Medulla oblongata (tissue), 1 donor: ENCODE measurements around the gene PHF8.

Experiments
- DNase-seq: peaks from one replicate; pipeline ENCODE4 v3.0.0-alpha.2; 2015; ENCODE audit errors: extremely low spot score

The PHF8 gene

GRCh38 chrX:54044126-54044876 lies at the start of gene PHF8:
TSS of gene PHF8 (minus strand) at chrX:54044473. CDS start at chrX:54042728, 1,745 bp downstream.
- peak; percentile 91 for DNase-seq

- no peak for DNase-seq
Measured at GRCh38 chrX:54093571-54093970, 49.3 kb upstream of the PHF8 start.

GRCh38 chrX:54093159-54093558 lies 48.9 kb upstream of the PHF8 start:
- DNase-seq, result no peak

GRCh38 chrX:54090880-54091279 lies 46.6 kb upstream of the PHF8 start:
- no peak for DNase-seq

- DNase-seq, result no peak
Measured at GRCh38 chrX:54089191-54089590, 44.9 kb upstream of the PHF8 start.

- DNase-seq, result no peak
Measured at GRCh38 chrX:54087661-54088060, 43.4 kb upstream of the PHF8 start.

- DNase-seq, result no peak
Measured at GRCh38 chrX:54085666-54086065, 41.4 kb upstream of the PHF8 start.

GRCh38 chrX:54076903-54077302 lies 32.6 kb upstream of the PHF8 start:
- DNase-seq, result no peak

GRCh38 chrX:54074826-54075225 lies 30.6 kb upstream of the PHF8 start:
- no peak for DNase-seq

- DNase-seq, result no peak
Measured at GRCh38 chrX:54067766-54068165, 23.5 kb upstream of the PHF8 start.

- DNase-seq, result no peak
Measured at GRCh38 chrX:54066841-54067240, 22.6 kb upstream of the PHF8 start.

- no peak for DNase-seq
Measured at GRCh38 chrX:54064564-54064963, 20.3 kb upstream of the PHF8 start.

GRCh38 chrX:54063361-54063760 lies 19.1 kb upstream of the PHF8 start:
- no peak for DNase-seq

GRCh38 chrX:54049801-54050200 lies 5.5 kb upstream of the PHF8 start:
- no peak for DNase-seq

- no peak for DNase-seq
Measured at GRCh38 chrX:54048412-54048811, 4.1 kb upstream of the PHF8 start.

- no peak for DNase-seq
Measured at GRCh38 chrX:54045563-54046228, 1.4 kb upstream of the PHF8 start.

- DNase-seq, result no peak
Measured at GRCh38 chrX:54044877-54045338, 635 bp upstream of the PHF8 start.

GRCh38 chrX:54043541-54044125 lies 640 bp downstream of the PHF8 start:
- peak; percentile 18 for DNase-seq

GRCh38 chrX:54043056-54043455 lies 1.2 kb downstream of the PHF8 start:
- DNase-seq, result peak; percentile 18

- DNase-seq, result peak; percentile 30
Measured at GRCh38 chrX:54042609-54043021, 1.7 kb downstream of the PHF8 start.

- no peak for DNase-seq
Measured at GRCh38 chrX:54030329-54030728, 13.9 kb downstream of the PHF8 start.

- no peak for DNase-seq
Measured at GRCh38 chrX:54029529-54030143, 14.6 kb downstream of the PHF8 start.
